Measurements from ENCODE around the gene ABL1. TPM values are rescaled to one million over a fixed set of nuclear protein-coding genes. Genes with fewer than 3 reads are reported as not detected.
"Not testable (repeated sequence)": the region's sequence is repeated elsewhere in the genome, so short reads cannot be mapped to it uniquely, and the experiment has no call there.

ABL1 gene
- total RNA-seq, 1 experiment from 2014 or later: 27.6 TPM

GRCh38 chr9:130843049-130843908 lies 8.2 kb downstream of the ABL1 start:
- DNase-seq (ENCODE audit: low read depth): no peak
- in situ Hi-C loops (cut with HindIII; ENCODE audit: low pct_unique_long_range_greater_than_20kb, low sequenced_read_pairs): no loop called here

GRCh38 chr9:130844044-130844451 lies 9.0 kb downstream of the ABL1 start:
- in situ Hi-C loops (cut with HindIII; ENCODE audit: low pct_unique_long_range_greater_than_20kb, low sequenced_read_pairs): no loop called here
- no peak for DNase-seq (ENCODE audit: low read depth)

- DNase-seq (ENCODE audit: low read depth): no peak
- in situ Hi-C loops (cut with HindIII; ENCODE audit: low pct_unique_long_range_greater_than_20kb, low sequenced_read_pairs): no loop called here
Observed at GRCh38 chr9:130845254-130845653, 10.2 kb downstream of the ABL1 start.

- in situ Hi-C loops (cut with HindIII; ENCODE audit: low pct_unique_long_range_greater_than_20kb, low sequenced_read_pairs): no loop called here
- DNase-seq (ENCODE audit: low read depth): peak; percentile 38
Observed at GRCh38 chr9:130845901-130846481, 10.9 kb downstream of the ABL1 start.

- peak; percentile 65 for DNase-seq (ENCODE audit: low read depth)
- in situ Hi-C loops (cut with HindIII; ENCODE audit: low pct_unique_long_range_greater_than_20kb, low sequenced_read_pairs): no loop called here
Observed at GRCh38 chr9:130846487-130847305, 11.6 kb downstream of the ABL1 start.

GRCh38 chr9:130847306-130848217 lies 12.5 kb downstream of the ABL1 start:
- peak; percentile 58 for DNase-seq (ENCODE audit: low read depth)
- in situ Hi-C loops (cut with HindIII; ENCODE audit: low pct_unique_long_range_greater_than_20kb, low sequenced_read_pairs): no loop called here

GRCh38 chr9:130848514-130848913 lies 13.5 kb downstream of the ABL1 start:
- in situ Hi-C loops (cut with HindIII; ENCODE audit: low pct_unique_long_range_greater_than_20kb, low sequenced_read_pairs); DNase-seq (ENCODE audit: low read depth): not testable (repeated sequence)

- in situ Hi-C loops (cut with HindIII; ENCODE audit: low pct_unique_long_range_greater_than_20kb, low sequenced_read_pairs): no loop called here
- DNase-seq (ENCODE audit: low read depth): no peak
Observed at GRCh38 chr9:130849356-130849755, 14.3 kb downstream of the ABL1 start.

- in situ Hi-C loops (cut with HindIII; ENCODE audit: low pct_unique_long_range_greater_than_20kb, low sequenced_read_pairs): loop anchor here (10.0 kb wide), 1 partner anchor 58 kb away; no protein-coding TSS in a partner anchor
Observed at GRCh38 chr9:130852801-130853200, 17.7 kb downstream of the ABL1 start.

GRCh38 chr9:130854092-130854491 lies 19.0 kb downstream of the ABL1 start:
- in situ Hi-C loops (cut with HindIII; ENCODE audit: low pct_unique_long_range_greater_than_20kb, low sequenced_read_pairs): loop anchor here (10.0 kb wide), 1 partner anchor 59 kb away; no protein-coding TSS in a partner anchor
- DNase-seq (ENCODE audit: low read depth): no peak

More at GRCh38 chr9:130852801-130853200, 17.7 kb downstream of the ABL1 start:
- no peak for DNase-seq (ENCODE audit: low read depth)

- in situ Hi-C loops (cut with HindIII; ENCODE audit: low pct_unique_long_range_greater_than_20kb, low sequenced_read_pairs): loop anchor here (10.0 kb wide), 1 partner anchor 60 kb away; no protein-coding TSS in a partner anchor
- no peak for DNase-seq (ENCODE audit: low read depth)
Observed at GRCh38 chr9:130854835-130855234, 19.8 kb downstream of the ABL1 start.

GRCh38 chr9:130856474-130856873 lies 21.4 kb downstream of the ABL1 start:
- in situ Hi-C loops (cut with HindIII; ENCODE audit: low pct_unique_long_range_greater_than_20kb, low sequenced_read_pairs): loop anchor here (10.0 kb wide), 1 partner anchor 62 kb away; no protein-coding TSS in a partner anchor
- no peak for DNase-seq (ENCODE audit: low read depth)

- in situ Hi-C loops (cut with HindIII; ENCODE audit: low pct_unique_long_range_greater_than_20kb, low sequenced_read_pairs): loop anchor here (10.0 kb wide), 1 partner anchor 63 kb away; no protein-coding TSS in a partner anchor
- peak; percentile 72 for DNase-seq (ENCODE audit: low read depth)
Observed at GRCh38 chr9:130857864-130858738, 23.0 kb downstream of the ABL1 start.

GRCh38 chr9:130858739-130859705 lies 24.0 kb downstream of the ABL1 start:
- DNase-seq (ENCODE audit: low read depth): no peak
- in situ Hi-C loops (cut with HindIII; ENCODE audit: low pct_unique_long_range_greater_than_20kb, low sequenced_read_pairs): loop anchor here (10.0 kb wide), 1 partner anchor 64 kb away; no protein-coding TSS in a partner anchor

GRCh38 chr9:130860458-130861316 lies 25.6 kb downstream of the ABL1 start:
- DNase-seq (ENCODE audit: low read depth): peak; percentile 84
- in situ Hi-C loops (cut with HindIII; ENCODE audit: low pct_unique_long_range_greater_than_20kb, low sequenced_read_pairs): no loop called here

Measured in Caki2 (cell line).